PC-3 (cell line): ENCODE data around the gene SVIL. TPM values are rescaled to one million over a fixed set of nuclear protein-coding genes. Genes with fewer than 3 reads are reported as not detected.
A peak's percentile ranks its signal among the peaks of the same experiment; 100 is the strongest.
"Not testable (repeated sequence)": the region's sequence is repeated elsewhere in the genome, so short reads cannot be mapped to it uniquely, and the experiment has no call there.

Experiments used
- ATAC-seq: fragments of 200-7000 bp; cut with Tn5 transposase; 2 replicates; pipeline ENCODE4 v1.9.1; 2020; ENCODE audit warnings: mild to moderate bottlenecking, moderate library complexity
- BruUV-seq: library from RNA; stranded (reverse); fragments of 400-500 nt; replicated peaks from 2 replicates; lab custom pipeline; 2021; lab: Mats Ljungman, UMichigan
- CTCF ChIA-PET: fragments of 300-600 bp; sonication (Branson Sonifier 250); formaldehyde crosslinking; loops from one replicate; lab custom pipeline; 2022; ENCODE audit warnings: antibody characterized with exemption; lab: Charles Lee
- POLR2A ChIA-PET: fragments of 300-600 bp; sonication (Branson Sonifier 250); formaldehyde crosslinking; loops from one replicate; lab custom pipeline; 2022; ENCODE audit warnings: antibody characterized with exemption; ENCODE audit not compliant: unreplicated experiment; lab: Charles Lee
- DNase-seq: peaks from one replicate; pipeline ENCODE4 v3.0.0-alpha.2; 2015
- H2AFZ ChIP-seq: fragments of 300-600 bp; sonication (generic); 2 replicates; pipeline ENCODE4 v1.6.0; 2016; ENCODE audit warnings: antibody characterized with exemption, low read length
- H3F3A ChIP-seq: fragments of 300-600 bp; sonication (generic); one replicate; pipeline ENCODE4 v1.6.0; 2017; ENCODE audit warnings: antibody characterized with exemption, low read length, control low read depth, mild to moderate bottlenecking; ENCODE audit not compliant: unreplicated experiment
- H3K27ac ChIP-seq: fragments of 300-600 bp; sonication (generic); 2 replicates; pipeline ENCODE4 v1.5.1; 2016; ENCODE audit warnings: mild to moderate bottlenecking, low read length
- H3K27me3 ChIP-seq: fragments of 300-600 bp; sonication (generic); 2 replicates; pipeline ENCODE4 v1.6.1; 2016; ENCODE audit warnings: low read length, mixed read lengths
- H3K36me3 ChIP-seq: fragments of 300-600 bp; sonication (generic); 2 replicates; pipeline ENCODE4 v1.6.1; 2016; ENCODE audit warnings: low read depth, mixed run types, low read length, mixed read lengths
- H3K4me1 ChIP-seq: fragments of 300-600 bp; sonication (generic); 2 replicates; pipeline ENCODE4 v1.5.1; 2016; ENCODE audit warnings: low read length; ENCODE audit not compliant: insufficient read depth
- H3K4me2 ChIP-seq: fragments of 300-600 bp; sonication (generic); 2 replicates; pipeline ENCODE4 v1.6.0; 2016; ENCODE audit warnings: low read length
- H3K4me3 ChIP-seq: fragments of 300-600 bp; sonication (generic); 2 replicates; pipeline ENCODE4 v1.5.1; 2016; ENCODE audit warnings: mild to moderate bottlenecking, low read length, mixed read lengths
- H3K79me2 ChIP-seq: fragments of 300-600 bp; sonication (generic); 2 replicates; pipeline ENCODE4 v1.6.1; 2017; ENCODE audit warnings: low read length, mixed read lengths
- H3K9ac ChIP-seq: fragments of 300-600 bp; sonication (generic); 2 replicates; pipeline ENCODE4 v1.6.0; 2016; ENCODE audit warnings: mild to moderate bottlenecking, low read length
- H3K9me2 ChIP-seq: fragments of 300-600 bp; sonication (generic); replicated peaks from 2 replicates; pipeline ENCODE4 v1.6.1; 2016; ENCODE audit warnings: mixed run types, low read length, mixed read lengths
- H3K9me3 ChIP-seq: fragments of 300-600 bp; sonication (generic); 2 replicates; pipeline ENCODE4 v1.6.1; 2016; ENCODE audit warnings: low read length, mixed read lengths
- H4K20me1 ChIP-seq: fragments of 300-600 bp; sonication (generic); 2 replicates; pipeline ENCODE4 v1.6.1; 2016; ENCODE audit warnings: low read length, mixed read lengths
- EZH2 ChIP-seq: fragments of 300-600 bp; sonication (generic); IDR thresholded peaks from one replicate; pipeline ENCODE4 v1.6.1; 2017; ENCODE audit warnings: antibody characterized with exemption, mild to moderate bottlenecking, low read length; ENCODE audit not compliant: unreplicated experiment
- EZH2phosphoT487 ChIP-seq: fragments of 300-600 bp; sonication (generic); IDR thresholded peaks from 2 replicates; pipeline ENCODE4 v1.6.1; 2018; ENCODE audit warnings: mild to moderate bottlenecking, antibody characterized with exemption, low read length, borderline replicate concordance
- intact Hi-C: fragments of 100-400 bp; cut with micrococcal nuclease; formaldehyde crosslinking; loops from 2 replicates; pipeline ENCODE4 v1.9.0; 2023
- total RNA-seq: library from RNA; depleted of rRNA; stranded (reverse); fragments of >200 nt; gene quantifications from 2 replicates; pipeline ENCODE4 v1.2.3, GENCODE V29; 2014
- TF ChIP-seq, protein P1 (sequence below): fragments of 300-600 bp; sonication (generic); conservative IDR thresholded peaks from 2 replicates; pipeline ENCODE4 v1.5.1; 2017; ENCODE audit warnings: antibody characterized with exemption, low read depth, mild to moderate bottlenecking, low read length

SVIL gene
- total RNA-seq, 1 experiment from 2014 or later = 19.2 TPM

GRCh38 chr10:29514306-29514705 is 120.5 kb downstream of the SVIL start:
- Histone ChIP-seq H2AFZ (no peak overlapping the region), H3K4me1 (peaks cover 26% of the 10 kb centered on the region), H4K20me1 (no peaks in the 10 kb centered on the region), H3F3A (no peaks in the 10 kb centered on the region), H3K36me3 (no peaks in the 10 kb centered on the region), H3K79me2 (no peaks in the 10 kb centered on the region), H3K9me3 (no peaks in the 10 kb centered on the region), H3K27me3 (no peaks in the 10 kb centered on the region), H3K4me2 (no peak overlapping the region), H3K9ac (no peak overlapping the region), H3K9me2 (no peaks in the 10 kb centered on the region), H3K4me3 (no peak overlapping the region), H3K27ac (no peak overlapping the region)
- BruUV-seq = no TSS peak
- CTCF ChIA-PET = interaction anchor here (1.2 kb wide), 1 partner anchor 21 kb away, joined by 4 read pairs; no protein-coding TSS in a partner anchor
- POLR2A ChIA-PET = no interaction called here
- TF ChIP-seq, protein P1, sequence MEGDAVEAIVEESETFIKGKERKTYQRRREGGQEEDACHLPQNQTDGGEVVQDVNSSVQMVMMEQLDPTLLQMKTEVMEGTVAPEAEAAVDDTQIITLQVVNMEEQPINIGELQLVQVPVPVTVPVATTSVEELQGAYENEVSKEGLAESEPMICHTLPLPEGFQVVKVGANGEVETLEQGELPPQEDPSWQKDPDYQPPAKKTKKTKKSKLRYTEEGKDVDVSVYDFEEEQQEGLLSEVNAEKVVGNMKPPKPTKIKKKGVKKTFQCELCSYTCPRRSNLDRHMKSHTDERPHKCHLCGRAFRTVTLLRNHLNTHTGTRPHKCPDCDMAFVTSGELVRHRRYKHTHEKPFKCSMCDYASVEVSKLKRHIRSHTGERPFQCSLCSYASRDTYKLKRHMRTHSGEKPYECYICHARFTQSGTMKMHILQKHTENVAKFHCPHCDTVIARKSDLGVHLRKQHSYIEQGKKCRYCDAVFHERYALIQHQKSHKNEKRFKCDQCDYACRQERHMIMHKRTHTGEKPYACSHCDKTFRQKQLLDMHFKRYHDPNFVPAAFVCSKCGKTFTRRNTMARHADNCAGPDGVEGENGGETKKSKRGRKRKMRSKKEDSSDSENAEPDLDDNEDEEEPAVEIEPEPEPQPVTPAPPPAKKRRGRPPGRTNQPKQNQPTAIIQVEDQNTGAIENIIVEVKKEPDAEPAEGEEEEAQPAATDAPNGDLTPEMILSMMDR = no peak
- no peak for TF ChIP-seq EZH2phosphoT487
- TF ChIP-seq EZH2 = no peak
- ATAC-seq = no peak
- DNase-seq = no peak
- intact Hi-C loops = no loop called here

DNA sequence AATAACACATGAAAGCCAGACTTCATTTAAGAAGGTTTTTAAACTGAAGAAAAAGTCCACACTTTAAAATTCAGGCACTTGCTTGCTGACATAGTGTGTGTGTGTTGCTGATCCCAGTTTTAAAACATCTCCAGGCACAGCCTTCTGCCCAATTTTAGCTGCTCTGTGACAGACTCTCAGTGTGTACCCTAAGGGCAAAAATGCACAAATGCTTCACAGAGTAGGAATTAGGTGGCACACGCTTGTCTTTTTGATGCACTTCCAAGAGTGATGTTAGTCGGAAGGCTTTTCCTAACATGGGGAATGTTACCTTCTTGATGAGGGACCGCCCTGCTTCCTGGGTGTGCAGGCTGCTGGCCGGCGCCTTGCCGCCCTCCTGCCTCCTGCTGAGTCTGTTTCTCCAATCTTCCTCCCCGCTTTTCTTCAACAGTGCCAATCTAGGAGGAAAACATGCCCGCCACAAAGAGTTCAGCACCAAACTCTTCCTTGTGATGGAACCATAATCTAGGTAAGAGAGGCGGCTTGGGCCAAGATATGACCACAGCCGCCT is 122.3 kb downstream of the SVIL start:
- H3K27ac ChIP-seq = peak overlapping the region; percentile 17; the same call in 1 of the 2 replicates
- intact Hi-C loops = no loop called here
- POLR2A ChIA-PET = interaction anchor here (0.7 kb wide), 1 partner anchor 348 kb away, joined by 5 read pairs; no protein-coding TSS in a partner anchor
- no peak overlapping the region for H3K4me3 ChIP-seq
- H3K9me2 ChIP-seq = no peaks in the 10 kb centered on the region
- H2AFZ ChIP-seq = no peak overlapping the region
- H3K4me2 ChIP-seq = no peak overlapping the region
- peaks cover 32% of the 10 kb centered on the region for H3K4me1 ChIP-seq
- DNase-seq = peak; percentile 33
- H3K9ac ChIP-seq = no peak overlapping the region
- CTCF ChIA-PET = interaction anchor here (0.6 to 1.2 kb wide), 4 partner anchors 10 to 665 kb away, joined by 3 to 8 read pairs (median 4); no protein-coding TSS in a partner anchor
- no peaks in the 10 kb centered on the region for H4K20me1 ChIP-seq
- no peak for TF ChIP-seq EZH2
- TF ChIP-seq EZH2phosphoT487 = no peak
- TF ChIP-seq, protein P1 = no peak
- H3K79me2 ChIP-seq = no peaks in the 10 kb centered on the region
- H3F3A ChIP-seq = no peaks in the 10 kb centered on the region
- H3K27me3 ChIP-seq = no peaks in the 10 kb centered on the region
- peak; percentile 31; the same call in 1 of the 2 replicates for ATAC-seq
- H3K36me3 ChIP-seq = no peaks in the 10 kb centered on the region
- no TSS peak for BruUV-seq
- H3K9me3 ChIP-seq = no peaks in the 10 kb centered on the region

GRCh38 chr10:29511806-29512205 is 123.0 kb downstream of the SVIL start:
- CTCF ChIA-PET, H3K27me3 ChIP-seq, H3F3A ChIP-seq, intact Hi-C loops, H3K4me3 ChIP-seq, H3K9ac ChIP-seq, H4K20me1 ChIP-seq, H3K36me3 ChIP-seq, BruUV-seq, H3K9me3 ChIP-seq, H3K79me2 ChIP-seq, H2AFZ ChIP-seq, H3K9me2 ChIP-seq, H3K4me2 ChIP-seq: not testable (repeated sequence)
- Histone ChIP-seq H3K4me1 (peaks cover 32% of the 10 kb centered on the region), H3K27ac (peak overlapping the region; percentile 17; the same call in 1 of the 2 replicates)
- 0 out of 2 replicates have a peak, but pooled peaks have one; percentile 25 for ATAC-seq
- POLR2A ChIA-PET = interaction anchor here (0.7 kb wide), 1 partner anchor 349 kb away, joined by 5 read pairs; no protein-coding TSS in a partner anchor
- peak; percentile 59 for DNase-seq

GRCh38 chr10:29510483-29511157 is 124.2 kb downstream of the SVIL start:
- H3K9me2 ChIP-seq, POLR2A ChIA-PET, intact Hi-C loops, H3K27ac ChIP-seq, H4K20me1 ChIP-seq, DNase-seq, H3K4me2 ChIP-seq, H3K79me2 ChIP-seq, H3K9ac ChIP-seq, H2AFZ ChIP-seq, ATAC-seq, BruUV-seq, H3K27me3 ChIP-seq, H3K36me3 ChIP-seq, H3K9me3 ChIP-seq, CTCF ChIA-PET, H3F3A ChIP-seq, H3K4me3 ChIP-seq: not testable (repeated sequence)
- peaks cover 32% of the 10 kb centered on the region for H3K4me1 ChIP-seq
